SK-N-SH treated with all-trans-retinoic acid at 6 μM for 48 hours (cell line): Measurements from ENCODE around the gene MTUS2.

Experiments
- ARNTL ChIP-seq: fragments of 450-650 bp; formaldehyde crosslinking; IDR thresholded peaks from 2 replicates; pipeline ENCODE4 v1.5.0; 2020; ENCODE audit warnings: low read depth, mild to moderate bottlenecking, moderate library complexity, borderline replicate concordance
- BACH2 ChIP-seq: fragments of 250-450 bp; sonication (Bioruptor Pico); IDR thresholded peaks from 2 replicates; pipeline ENCODE4 v1.9.0; 2021; ENCODE audit warnings: mild to moderate bottlenecking, borderline replicate concordance
- CREB5 ChIP-seq: fragments of 250-450 bp; sonication (Bioruptor Pico); IDR thresholded peaks from 2 replicates; pipeline ENCODE4 v1.5.1; 2020; ENCODE audit warnings: low read depth, mild to moderate bottlenecking, moderate library complexity
- ISL1 ChIP-seq: fragments of 250-450 bp; sonication (Bioruptor Pico); IDR thresholded peaks from 2 replicates; pipeline ENCODE4 v2.1.2; 2022; ENCODE audit warnings: mild to moderate bottlenecking, moderate library complexity
- PATZ1 ChIP-seq: fragments of 250-450 bp; sonication (Bioruptor Pico); IDR thresholded peaks from 2 replicates; pipeline ENCODE4 v1.8.0; 2020; ENCODE audit warnings: mild to moderate bottlenecking, moderate library complexity, borderline replicate concordance
- TOX ChIP-seq: fragments of 250-450 bp; sonication (Bioruptor Pico); IDR thresholded peaks from 2 replicates; pipeline ENCODE4 v1.8.0; 2021; ENCODE audit warnings: mild to moderate bottlenecking, moderate library complexity, borderline replicate concordance
- ZNF565 ChIP-seq: fragments of 450-650 bp; formaldehyde crosslinking; conservative IDR thresholded peaks from 2 replicates; pipeline ENCODE4 v1.5.0; 2020; ENCODE audit warnings: low read depth, mild to moderate bottlenecking, moderate library complexity

- TF ChIP-seq ISL1 (CRISPR knock-in tag): no peak
- TF ChIP-seq CREB5 (CRISPR knock-in tag): no peak
- TF ChIP-seq BACH2 (CRISPR knock-in tag): no peak
- TF ChIP-seq ARNTL: no peak
- TF ChIP-seq TOX (CRISPR knock-in tag): no peak
- no peak for TF ChIP-seq ZNF565 (CRISPR knock-in tag)
- no peak for TF ChIP-seq PATZ1 (CRISPR knock-in tag)
Measured at GRCh38 chr13:28955264-28955966, 135.3 kb downstream of the MTUS2 start.
